GM10266 (cell line): ENCODE measurements around the gene DCBLD1.

Experiments used
- DNase-seq: peaks from one replicate; pipeline ENCODE4 v3.0.0; 2012; ENCODE audit errors: extremely low spot score
- CTCF ChIP-seq: IDR thresholded peaks from 2 replicates; pipeline ENCODE4 v1.5.1; 2012; ENCODE audit warnings: mild to moderate bottlenecking, low read depth; ENCODE audit not compliant: control insufficient read depth, insufficient read depth; ENCODE audit errors: missing control alignments

DCBLD1 gene

GRCh38 chr6:117448732-117449485 is 33.6 kb upstream of the DCBLD1 start:
- no peak for TF ChIP-seq CTCF
- no peak for DNase-seq

GRCh38 chr6:117449549-117450439 is 32.7 kb upstream of the DCBLD1 start:
- peak; percentile 21 for DNase-seq
- TF ChIP-seq CTCF, result peak; percentile 63

- TF ChIP-seq CTCF, result no peak
- no peak for DNase-seq
Observed at GRCh38 chr6:117451671-117452070, 30.8 kb upstream of the DCBLD1 start.

GRCh38 chr6:117456250-117456649 is 26.2 kb upstream of the DCBLD1 start:
- no peak for DNase-seq
- no peak for TF ChIP-seq CTCF

- DNase-seq, result no peak
Observed at GRCh38 chr6:117456998-117457397, 25.5 kb upstream of the DCBLD1 start.

GRCh38 chr6:117459204-117459944 is 23.1 kb upstream of the DCBLD1 start:
- no peak for DNase-seq
- TF ChIP-seq CTCF, result no peak

More at GRCh38 chr6:117456998-117457397, 25.5 kb upstream of the DCBLD1 start:
- TF ChIP-seq CTCF, result no peak
